Activated naive CD8-positive, alpha-beta T cell treated with anti-CD3 and anti-CD28 coated beads, Interleukin-2, amount 50 U/mL, for 24 hours (primary cell): ENCODE results near the gene POU5F1.
A peak's percentile ranks its signal among the peaks of the same experiment; 100 is the strongest.

Experiments used
- ATAC-seq: fragments of 150-1000 bp; cut with Tn5 transposase; one replicate; pipeline ENCODE4 v1.10.0; 2021
- DNase-seq: peaks from one replicate; pipeline ENCODE4 v3.0.0; 2021
- H3K27ac Mint-ChIP-seq: one replicate; pipeline ENCODE4 v1.8.0; 2021; ENCODE audit warnings: mild to moderate bottlenecking, mixed read lengths
- H3K27me3 Mint-ChIP-seq: one replicate; pipeline ENCODE4 v1.8.0; 2021; ENCODE audit warnings: mixed read lengths
- H3K36me3 Mint-ChIP-seq: one replicate; pipeline ENCODE4 v1.8.0; 2021; ENCODE audit warnings: low read depth, mixed read lengths
- H3K4me1 Mint-ChIP-seq: one replicate; pipeline ENCODE4 v1.8.0; 2021; ENCODE audit warnings: mixed read lengths
- H3K4me3 Mint-ChIP-seq: one replicate; pipeline ENCODE4 v1.8.0; 2021; ENCODE audit warnings: mild to moderate bottlenecking, moderate library complexity, mixed read lengths
- H3K9me3 Mint-ChIP-seq: one replicate; pipeline ENCODE4 v1.8.0; 2021; ENCODE audit warnings: mixed read lengths

POU5F1 gene

GRCh38 chr6:31144970-31145340 lies 25.5 kb downstream of the POU5F1 start:
- no peak for ATAC-seq
- H3K27ac Mint-ChIP-seq, result no peak overlapping the region
- no peak overlapping the region for H3K4me3 Mint-ChIP-seq
- H3K27me3 Mint-ChIP-seq, result no peaks in the 10 kb centered on the region
- DNase-seq, result no peak
- H3K9me3 Mint-ChIP-seq, result no peaks in the 10 kb centered on the region
- peaks cover 4% of the 10 kb centered on the region for H3K36me3 Mint-ChIP-seq
- H3K4me1 Mint-ChIP-seq, result no peaks in the 10 kb centered on the region

- no peaks in the 10 kb centered on the region for H3K27me3 Mint-ChIP-seq
- no peak overlapping the region for H3K27ac Mint-ChIP-seq
- no peak overlapping the region for H3K4me3 Mint-ChIP-seq
- no peak for ATAC-seq
- DNase-seq, result no peak
- no peaks in the 10 kb centered on the region for H3K4me1 Mint-ChIP-seq
- H3K36me3 Mint-ChIP-seq, result peaks cover 2% of the 10 kb centered on the region
- no peaks in the 10 kb centered on the region for H3K9me3 Mint-ChIP-seq
These were observed 26.0 kb downstream of the POU5F1 start for GRCh38 chr6:31144296-31144969.

- no peaks in the 10 kb centered on the region for H3K9me3 Mint-ChIP-seq
These were observed 27.3 kb downstream of the POU5F1 start for GRCh38 chr6:31143148-31143547.

GRCh38 chr6:31142361-31142761 lies 28.1 kb downstream of the POU5F1 start:
- Mint-ChIP-seq H3K27me3 (peaks cover 4% of the 10 kb centered on the region), H3K27ac (no peak overlapping the region), H3K4me3 (no peak overlapping the region), H3K9me3 (no peaks in the 10 kb centered on the region), H3K36me3 (peaks cover 2% of the 10 kb centered on the region), H3K4me1 (peaks cover 6% of the 10 kb centered on the region)
- DNase-seq (no peak), ATAC-seq (no peak)

More at GRCh38 chr6:31143148-31143547, 27.3 kb downstream of the POU5F1 start:
- Mint-ChIP-seq H3K4me1 (no peaks in the 10 kb centered on the region), H3K4me3 (no peak overlapping the region), H3K27me3 (peaks cover 2% of the 10 kb centered on the region), H3K27ac (no peak overlapping the region), H3K36me3 (peaks cover 2% of the 10 kb centered on the region)
- DNase-seq (no peak), ATAC-seq (no peak)

- ATAC-seq (no peak), DNase-seq (no peak)
- H3K4me1 Mint-ChIP-seq, result peaks cover 6% of the 10 kb centered on the region
- peaks cover 2% of the 10 kb centered on the region for H3K36me3 Mint-ChIP-seq
- no peaks in the 10 kb centered on the region for H3K9me3 Mint-ChIP-seq
- no peak overlapping the region for H3K27ac Mint-ChIP-seq
- no peak overlapping the region for H3K4me3 Mint-ChIP-seq
- peaks cover 4% of the 10 kb centered on the region for H3K27me3 Mint-ChIP-seq
These were observed 29.8 kb downstream of the POU5F1 start for GRCh38 chr6:31140643-31141042.

GRCh38 chr6:31139599-31139998 lies 30.9 kb downstream of the POU5F1 start:
- peaks cover 6% of the 10 kb centered on the region for H3K4me1 Mint-ChIP-seq
- no peak overlapping the region for H3K27ac Mint-ChIP-seq
- no peak overlapping the region for H3K4me3 Mint-ChIP-seq
- ATAC-seq (no peak), DNase-seq (no peak)
- peaks cover 2% of the 10 kb centered on the region for H3K36me3 Mint-ChIP-seq
- no peaks in the 10 kb centered on the region for H3K9me3 Mint-ChIP-seq
- peaks cover 4% of the 10 kb centered on the region for H3K27me3 Mint-ChIP-seq

- no peaks in the 10 kb centered on the region for H3K9me3 Mint-ChIP-seq
- H3K36me3 Mint-ChIP-seq, result no peaks in the 10 kb centered on the region
- no peak for ATAC-seq
- peaks cover 4% of the 10 kb centered on the region for H3K27me3 Mint-ChIP-seq
- H3K4me1 Mint-ChIP-seq, result peaks cover 6% of the 10 kb centered on the region
- DNase-seq, result no peak
- no peak within 1 kb of the TSS for H3K27ac Mint-ChIP-seq
- H3K4me3 Mint-ChIP-seq, result no peak within 1 kb of the TSS
These were observed 31.5 kb downstream of the POU5F1 start, which contains the start of gene PSORS1C2 for GRCh38 chr6:31138982-31139381. TSS of gene PSORS1C2 (minus strand) at chr6:31139066. CDS start at chr6:31139026, 40 bp downstream.

GRCh38 chr6:31135710-31136109 lies 34.8 kb downstream of the POU5F1 start:
- Mint-ChIP-seq H3K36me3 (no peaks in the 10 kb centered on the region), H3K9me3 (no peaks in the 10 kb centered on the region), H3K27ac (no peak overlapping the region), H3K4me1 (peaks cover 6% of the 10 kb centered on the region), H3K4me3 (no peak overlapping the region), H3K27me3 (peaks cover 4% of the 10 kb centered on the region)
- ATAC-seq (no peak), DNase-seq (no peak)

- Mint-ChIP-seq H3K9me3 (no peaks in the 10 kb centered on the region), H3K27ac (no peak overlapping the region), H3K4me3 (no peak overlapping the region), H3K27me3 (peaks cover 4% of the 10 kb centered on the region), H3K36me3 (no peaks in the 10 kb centered on the region), H3K4me1 (peaks cover 9% of the 10 kb centered on the region)
- ATAC-seq (no peak), DNase-seq (no peak)
These were observed 37.7 kb downstream of the POU5F1 start for GRCh38 chr6:31132806-31133205.

- no peaks in the 10 kb centered on the region for H3K9me3 Mint-ChIP-seq
- H3K4me3 Mint-ChIP-seq, result no peak overlapping the region
- peaks cover 2% of the 10 kb centered on the region for H3K27me3 Mint-ChIP-seq
- ATAC-seq (no peak), DNase-seq (no peak)
- no peaks in the 10 kb centered on the region for H3K36me3 Mint-ChIP-seq
- peaks cover 5% of the 10 kb centered on the region for H3K4me1 Mint-ChIP-seq
- H3K27ac Mint-ChIP-seq, result no peak overlapping the region
These were observed 38.9 kb downstream of the POU5F1 start for GRCh38 chr6:31131595-31131994.

GRCh38 chr6:31130751-31131150 lies 39.7 kb downstream of the POU5F1 start:
- Mint-ChIP-seq H3K27me3 (peaks cover 2% of the 10 kb centered on the region), H3K9me3 (no peaks in the 10 kb centered on the region), H3K4me1 (peaks cover 5% of the 10 kb centered on the region), H3K4me3 (no peak overlapping the region), H3K36me3 (no peaks in the 10 kb centered on the region), H3K27ac (no peak overlapping the region)
- ATAC-seq, result no peak
- DNase-seq, result no peak

GRCh38 chr6:31129130-31129529 lies 41.4 kb downstream of the POU5F1 start:
- DNase-seq, result no peak
- peaks cover 2% of the 10 kb centered on the region for H3K27me3 Mint-ChIP-seq
- no peak overlapping the region for H3K27ac Mint-ChIP-seq
- no peak overlapping the region for H3K4me3 Mint-ChIP-seq
- no peaks in the 10 kb centered on the region for H3K9me3 Mint-ChIP-seq
- peaks cover 5% of the 10 kb centered on the region for H3K4me1 Mint-ChIP-seq
- no peaks in the 10 kb centered on the region for H3K36me3 Mint-ChIP-seq
- no peak for ATAC-seq

- H3K4me3 Mint-ChIP-seq, result no peak overlapping the region
- peak; percentile 81 for DNase-seq
- peaks cover 2% of the 10 kb centered on the region for H3K27me3 Mint-ChIP-seq
- no peak overlapping the region for H3K27ac Mint-ChIP-seq
- H3K36me3 Mint-ChIP-seq, result no peaks in the 10 kb centered on the region
- ATAC-seq, result peak; percentile 45
- H3K4me1 Mint-ChIP-seq, result peaks cover 5% of the 10 kb centered on the region
- no peaks in the 10 kb centered on the region for H3K9me3 Mint-ChIP-seq
These were observed 42.3 kb downstream of the POU5F1 start for GRCh38 chr6:31128093-31128676.

- DNase-seq, result no peak
- no peak for ATAC-seq
- Mint-ChIP-seq H3K27ac (no peak overlapping the region), H3K27me3 (peaks cover 2% of the 10 kb centered on the region), H3K9me3 (no peaks in the 10 kb centered on the region), H3K4me3 (no peak overlapping the region), H3K4me1 (peaks cover 5% of the 10 kb centered on the region), H3K36me3 (no peaks in the 10 kb centered on the region)
These were observed 43.9 kb downstream of the POU5F1 start for GRCh38 chr6:31126396-31127175.
